ENCODE results near the gene GCA. TPM values are rescaled to one million over a fixed set of nuclear protein-coding genes. Genes with fewer than 3 reads are reported as not detected.

GCA gene
- total RNA-seq, 4 donors from 2014 or later = 8.2 to 29.0 (median 19.2) TPM

DNA sequence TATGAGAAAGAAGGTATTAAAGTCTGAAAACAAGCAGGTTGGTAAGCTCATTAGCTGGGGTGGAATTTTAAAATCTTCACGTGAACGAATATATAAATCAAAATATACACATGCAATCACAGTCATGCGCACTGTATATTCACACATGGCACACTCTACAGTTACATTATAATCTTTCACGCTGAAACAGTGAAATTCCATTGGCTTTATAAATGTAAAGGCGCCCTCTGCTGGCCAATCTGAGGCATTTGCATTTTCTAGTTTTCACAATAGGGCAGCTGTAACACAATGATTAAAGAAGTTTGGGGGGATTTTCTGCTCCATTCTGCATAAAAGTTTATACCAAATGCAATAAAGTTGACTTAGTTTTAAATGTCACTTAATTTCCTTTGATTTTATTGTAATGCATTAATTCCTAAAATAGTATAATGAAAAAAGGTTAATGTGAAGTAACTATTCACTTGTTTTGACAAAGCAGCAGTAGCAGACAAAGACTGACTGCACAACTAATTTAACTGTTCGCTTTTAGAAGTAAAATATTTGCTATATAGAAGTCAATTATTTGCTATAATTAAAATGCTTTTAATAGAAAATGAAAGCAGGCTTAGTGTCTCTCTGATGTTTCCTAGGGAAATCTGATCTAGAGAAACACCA lies 42.7 kb upstream of the GCA start:
- TF ChIP-seq POLR2AphosphoS5 (IDR thresholded peaks at IDR 0.05) (no peak), POLR2A (IDR thresholded peaks at IDR 0.05) (no peak), EP300 (IDR thresholded peaks at IDR 0.05) (no peak)
- TF ChIP-seq, protein P1, sequence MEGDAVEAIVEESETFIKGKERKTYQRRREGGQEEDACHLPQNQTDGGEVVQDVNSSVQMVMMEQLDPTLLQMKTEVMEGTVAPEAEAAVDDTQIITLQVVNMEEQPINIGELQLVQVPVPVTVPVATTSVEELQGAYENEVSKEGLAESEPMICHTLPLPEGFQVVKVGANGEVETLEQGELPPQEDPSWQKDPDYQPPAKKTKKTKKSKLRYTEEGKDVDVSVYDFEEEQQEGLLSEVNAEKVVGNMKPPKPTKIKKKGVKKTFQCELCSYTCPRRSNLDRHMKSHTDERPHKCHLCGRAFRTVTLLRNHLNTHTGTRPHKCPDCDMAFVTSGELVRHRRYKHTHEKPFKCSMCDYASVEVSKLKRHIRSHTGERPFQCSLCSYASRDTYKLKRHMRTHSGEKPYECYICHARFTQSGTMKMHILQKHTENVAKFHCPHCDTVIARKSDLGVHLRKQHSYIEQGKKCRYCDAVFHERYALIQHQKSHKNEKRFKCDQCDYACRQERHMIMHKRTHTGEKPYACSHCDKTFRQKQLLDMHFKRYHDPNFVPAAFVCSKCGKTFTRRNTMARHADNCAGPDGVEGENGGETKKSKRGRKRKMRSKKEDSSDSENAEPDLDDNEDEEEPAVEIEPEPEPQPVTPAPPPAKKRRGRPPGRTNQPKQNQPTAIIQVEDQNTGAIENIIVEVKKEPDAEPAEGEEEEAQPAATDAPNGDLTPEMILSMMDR (IDR thresholded peaks at IDR 0.05) = peak; percentile 76 to 84
- 9% methylated on average over 6 of the region's 6 CpGs for WGBS
- H3K9me3 ChIP-seq = no peaks in the 10 kb centered on the region
- no peak overlapping the region for H3K4me3 ChIP-seq
- no peak for DNase-seq (ENCODE audit: low spot score in 2 of 2)
- no peak overlapping the region for H3K27ac ChIP-seq
- H3K27me3 ChIP-seq = no peaks in the 10 kb centered on the region
- peaks cover 3% of the 10 kb centered on the region for H3K4me1 ChIP-seq
- peaks cover 15% of the 10 kb centered on the region for H3K36me3 ChIP-seq

DNA sequence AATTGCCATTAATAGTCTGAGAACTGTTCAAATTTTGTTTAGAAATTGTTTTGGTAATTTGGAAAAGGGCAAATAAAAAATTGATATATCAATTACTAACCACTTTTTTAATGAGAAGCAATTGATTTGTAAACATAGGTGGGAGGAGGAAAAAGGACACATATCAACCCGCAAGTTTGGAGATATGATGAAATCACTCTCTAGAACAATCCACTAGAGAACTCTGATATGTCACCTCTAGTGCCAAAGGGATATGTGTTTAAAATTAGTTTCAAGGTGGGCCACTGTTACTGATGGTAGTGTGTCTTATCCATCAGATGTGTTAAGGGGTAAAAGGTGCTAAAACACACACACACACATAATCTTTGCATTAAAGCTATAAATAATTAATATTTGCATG lies 42.1 kb upstream of the GCA start:
- H3K27ac ChIP-seq = no peak overlapping the region
- peaks cover 3% of the 10 kb centered on the region for H3K4me1 ChIP-seq
- TF ChIP-seq, protein P1 (IDR thresholded peaks at IDR 0.05) = no peak
- no peak for TF ChIP-seq POLR2A (IDR thresholded peaks at IDR 0.05)
- 79% methylated on average over 1 of the region's 1 CpG for WGBS
- DNase-seq (ENCODE audit: low spot score in 2 of 2) = no peak
- H3K36me3 ChIP-seq = peaks cover 15% of the 10 kb centered on the region
- no peaks in the 10 kb centered on the region for H3K9me3 ChIP-seq
- H3K27me3 ChIP-seq = no peaks in the 10 kb centered on the region
- no peak overlapping the region for H3K4me3 ChIP-seq

DNA sequence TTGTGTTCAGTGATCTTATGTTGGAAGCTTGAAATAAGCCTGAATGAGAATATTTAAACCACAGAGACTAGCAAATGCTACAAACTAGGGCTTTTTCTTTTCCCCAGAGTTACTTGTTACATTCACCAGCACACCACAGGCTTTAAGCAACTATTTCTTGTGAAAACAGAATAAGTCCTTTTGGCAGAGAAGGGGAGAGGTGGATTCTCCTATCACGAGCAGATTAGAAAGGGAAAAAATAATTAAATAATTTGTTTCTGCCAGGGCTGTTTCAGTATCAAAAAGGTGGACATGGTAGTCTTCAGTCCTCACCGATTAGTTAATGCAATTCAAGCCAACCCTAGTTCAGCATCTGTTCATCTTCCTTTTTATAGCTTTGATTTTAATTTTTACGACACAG lies 38.0 kb upstream of the GCA start:
- peaks cover 10% of the 10 kb centered on the region for H3K36me3 ChIP-seq
- 91% methylated on average over 3 of the region's 3 CpGs for WGBS
- no peak for DNase-seq (ENCODE audit: low spot score in 2 of 2)
- TF ChIP-seq POLR2AphosphoS5 (IDR thresholded peaks at IDR 0.05) = no peak
- no peak for TF ChIP-seq EP300 (IDR thresholded peaks at IDR 0.05)
- no peak for TF ChIP-seq POLR2A (IDR thresholded peaks at IDR 0.05)
- TF ChIP-seq, protein P1 (IDR thresholded peaks at IDR 0.05) = no peak
- peaks cover 2% of the 10 kb centered on the region for H3K4me1 ChIP-seq
- no peaks in the 10 kb centered on the region for H3K9me3 ChIP-seq
- H3K27ac ChIP-seq = no peak overlapping the region
- H3K27me3 ChIP-seq = no peaks in the 10 kb centered on the region
- H3K4me3 ChIP-seq = no peak overlapping the region

DNA sequence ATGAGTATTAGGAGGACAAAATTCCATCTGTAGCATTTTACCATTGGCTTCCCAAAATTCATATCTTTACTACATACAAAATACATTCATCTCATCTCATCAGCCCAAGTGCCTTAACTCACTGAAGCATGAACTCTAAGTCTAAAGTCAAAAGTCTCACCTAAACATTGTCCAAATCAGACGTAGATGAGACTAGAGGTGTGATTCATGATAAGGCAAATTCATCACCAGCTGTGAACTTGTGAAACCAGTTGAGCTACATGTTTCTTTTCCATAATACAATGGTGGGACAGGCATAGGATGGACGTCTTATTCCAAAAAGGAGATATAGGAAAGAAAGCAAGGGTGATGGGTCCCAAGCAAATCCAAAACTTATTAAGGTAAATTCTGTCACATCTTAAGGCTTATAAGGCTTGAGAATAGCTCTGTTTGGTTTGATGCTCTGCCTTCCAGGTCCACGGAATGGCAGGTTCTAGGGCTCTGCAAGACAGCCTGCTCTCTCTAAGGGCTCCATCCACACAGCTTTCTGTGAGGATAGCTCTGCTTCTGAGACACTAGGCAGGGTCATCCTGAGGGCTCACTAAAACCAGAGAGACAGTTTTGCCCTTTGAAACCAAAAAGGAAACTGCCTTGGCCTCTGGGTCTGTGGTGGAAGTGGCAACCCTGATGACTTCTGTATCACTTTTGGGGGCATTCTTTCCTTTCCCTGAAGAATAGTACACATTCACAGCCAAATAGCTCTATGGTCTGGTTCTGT lies 35.0 kb upstream of the GCA start:
- H3K4me1 ChIP-seq = no peaks in the 10 kb centered on the region
- TF ChIP-seq EP300 (IDR thresholded peaks at IDR 0.05) (no peak), POLR2A (IDR thresholded peaks at IDR 0.05) (no peak), POLR2AphosphoS5 (IDR thresholded peaks at IDR 0.05) (no peak)
- TF ChIP-seq, protein P1 (IDR thresholded peaks at IDR 0.05) = no peak
- no peaks in the 10 kb centered on the region for H3K27me3 ChIP-seq
- peaks cover 10% of the 10 kb centered on the region for H3K36me3 ChIP-seq
- H3K27ac ChIP-seq = no peak overlapping the region
- no peak for DNase-seq (ENCODE audit: low spot score in 2 of 2)
- WGBS = 71% methylated on average over 3 of the region's 3 CpGs
- no peak overlapping the region for H3K4me3 ChIP-seq
- H3K9me3 ChIP-seq = no peaks in the 10 kb centered on the region

DNA sequence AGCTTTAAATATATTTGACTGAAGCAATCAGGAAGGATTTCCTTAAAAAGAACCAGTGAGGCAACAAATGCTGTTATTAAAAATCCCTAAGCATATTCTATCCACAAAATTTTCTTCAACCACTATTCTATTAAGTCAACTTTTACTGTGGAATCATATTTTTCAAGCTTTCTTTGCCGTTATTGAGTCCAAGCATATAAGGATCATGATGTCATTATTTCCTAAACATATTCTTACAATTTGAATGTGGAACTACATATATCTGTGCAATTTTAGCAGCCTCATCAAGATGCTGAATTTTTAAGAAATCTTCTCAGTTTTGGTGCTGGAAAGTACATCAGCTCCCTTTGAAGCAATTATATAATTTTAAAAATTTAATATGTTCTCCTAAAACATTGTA lies 31.1 kb upstream of the GCA start:
- no peaks in the 10 kb centered on the region for H3K9me3 ChIP-seq
- no peak for DNase-seq (ENCODE audit: low spot score in 2 of 2)
- H3K4me3 ChIP-seq = no peak overlapping the region
- H3K27ac ChIP-seq = no peak overlapping the region
- no peaks in the 10 kb centered on the region for H3K27me3 ChIP-seq
- H3K36me3 ChIP-seq = peaks cover 6% of the 10 kb centered on the region
- 92% methylated on average over 1 of the region's 1 CpG for WGBS
- no peak for TF ChIP-seq POLR2A (IDR thresholded peaks at IDR 0.05)
- TF ChIP-seq, protein P1 (IDR thresholded peaks at IDR 0.05) = no peak
- TF ChIP-seq EP300 (IDR thresholded peaks at IDR 0.05) = no peak
- no peak for TF ChIP-seq POLR2AphosphoS5 (IDR thresholded peaks at IDR 0.05)
- peaks cover 23% of the 10 kb centered on the region for H3K4me1 ChIP-seq
